Fibroblast of mammary gland (primary cell): ENCODE data around the gene FGF22.

Source experiments
- DNase-seq: peaks from one replicate; pipeline ENCODE4 v3.0.0-alpha.2; 2010; ENCODE audit warnings: low read depth
- H3K4me3 ChIP-seq: 2 replicates; pipeline ENCODE4 v1.5.1; 2011; ENCODE audit warnings: low read depth, mild to moderate bottlenecking, low read length, moderate library complexity; ENCODE audit not compliant: control insufficient read depth
- TF ChIP-seq, protein P1 (sequence below): conservative IDR thresholded peaks from 2 replicates; pipeline ENCODE4 v1.5.1; 2011; ENCODE audit warnings: low read depth, low read length, inconsistent platforms; ENCODE audit not compliant: control insufficient read depth, insufficient read depth

Gene FGF22

DNA sequence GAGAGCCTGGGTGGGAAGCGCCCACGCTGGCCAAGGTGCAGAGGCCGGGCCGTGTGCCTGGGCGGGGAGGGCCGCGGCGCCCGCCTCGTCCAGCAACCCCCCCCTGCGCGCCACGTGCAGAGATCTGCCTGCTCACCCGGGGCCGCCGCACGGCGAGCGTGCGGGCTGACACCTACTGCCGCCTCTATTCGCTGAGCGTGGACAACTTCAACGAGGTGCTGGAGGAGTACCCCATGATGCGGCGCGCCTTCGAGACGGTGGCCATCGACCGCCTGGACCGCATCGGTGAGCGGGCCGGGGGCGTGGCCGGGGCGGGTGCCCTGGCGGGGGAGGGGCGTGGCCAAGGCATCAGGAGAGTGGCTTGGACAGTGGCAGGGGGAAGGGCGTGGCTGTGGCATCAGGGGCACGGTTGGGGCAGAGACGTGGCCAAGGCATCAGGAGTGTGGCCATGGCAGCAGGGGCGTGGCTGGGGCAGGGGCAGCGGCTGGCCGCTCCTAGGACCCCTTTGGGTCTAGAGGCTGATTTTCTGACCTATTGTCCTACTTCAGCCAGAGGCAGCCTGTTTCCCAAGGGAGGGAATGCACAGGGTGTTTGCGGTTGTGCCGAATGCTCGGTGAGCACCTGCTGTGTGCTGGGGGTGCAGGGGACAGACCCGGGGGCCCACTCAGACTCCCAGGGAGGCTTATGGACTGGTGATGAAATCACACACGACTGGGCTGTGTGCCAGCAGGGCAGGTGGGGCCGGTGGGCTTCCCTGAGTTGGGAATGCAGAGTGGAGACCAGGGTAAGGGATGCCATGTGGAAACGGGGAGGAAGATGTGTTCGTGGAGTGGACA lies 25.7 kb upstream of the FGF22 start:
- no peak overlapping the region for H3K4me3 ChIP-seq
- no peak for DNase-seq
- TF ChIP-seq, protein P1, sequence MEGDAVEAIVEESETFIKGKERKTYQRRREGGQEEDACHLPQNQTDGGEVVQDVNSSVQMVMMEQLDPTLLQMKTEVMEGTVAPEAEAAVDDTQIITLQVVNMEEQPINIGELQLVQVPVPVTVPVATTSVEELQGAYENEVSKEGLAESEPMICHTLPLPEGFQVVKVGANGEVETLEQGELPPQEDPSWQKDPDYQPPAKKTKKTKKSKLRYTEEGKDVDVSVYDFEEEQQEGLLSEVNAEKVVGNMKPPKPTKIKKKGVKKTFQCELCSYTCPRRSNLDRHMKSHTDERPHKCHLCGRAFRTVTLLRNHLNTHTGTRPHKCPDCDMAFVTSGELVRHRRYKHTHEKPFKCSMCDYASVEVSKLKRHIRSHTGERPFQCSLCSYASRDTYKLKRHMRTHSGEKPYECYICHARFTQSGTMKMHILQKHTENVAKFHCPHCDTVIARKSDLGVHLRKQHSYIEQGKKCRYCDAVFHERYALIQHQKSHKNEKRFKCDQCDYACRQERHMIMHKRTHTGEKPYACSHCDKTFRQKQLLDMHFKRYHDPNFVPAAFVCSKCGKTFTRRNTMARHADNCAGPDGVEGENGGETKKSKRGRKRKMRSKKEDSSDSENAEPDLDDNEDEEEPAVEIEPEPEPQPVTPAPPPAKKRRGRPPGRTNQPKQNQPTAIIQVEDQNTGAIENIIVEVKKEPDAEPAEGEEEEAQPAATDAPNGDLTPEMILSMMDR, result no peak

- TF ChIP-seq, protein P1, result no peak
- DNase-seq, result peak; percentile 26
Observed at GRCh38 chr19:615619-616018, 24.1 kb upstream of the FGF22 start.

GRCh38 chr19:616062-616700 lies 23.5 kb upstream of the FGF22 start:
- no peak overlapping the region for H3K4me3 ChIP-seq
- TF ChIP-seq, protein P1, result no peak
- no peak for DNase-seq

More at GRCh38 chr19:615619-616018, 24.1 kb upstream of the FGF22 start:
- no peak overlapping the region for H3K4me3 ChIP-seq

GRCh38 chr19:616747-617526 lies 22.7 kb upstream of the FGF22 start:
- H3K4me3 ChIP-seq, result no peak overlapping the region
- TF ChIP-seq, protein P1, result no peak
- DNase-seq, result no peak

GRCh38 chr19:617551-618246 lies 22.0 kb upstream of the FGF22 start:
- DNase-seq, result no peak
- H3K4me3 ChIP-seq, result no peak overlapping the region
- TF ChIP-seq, protein P1, result no peak

DNA sequence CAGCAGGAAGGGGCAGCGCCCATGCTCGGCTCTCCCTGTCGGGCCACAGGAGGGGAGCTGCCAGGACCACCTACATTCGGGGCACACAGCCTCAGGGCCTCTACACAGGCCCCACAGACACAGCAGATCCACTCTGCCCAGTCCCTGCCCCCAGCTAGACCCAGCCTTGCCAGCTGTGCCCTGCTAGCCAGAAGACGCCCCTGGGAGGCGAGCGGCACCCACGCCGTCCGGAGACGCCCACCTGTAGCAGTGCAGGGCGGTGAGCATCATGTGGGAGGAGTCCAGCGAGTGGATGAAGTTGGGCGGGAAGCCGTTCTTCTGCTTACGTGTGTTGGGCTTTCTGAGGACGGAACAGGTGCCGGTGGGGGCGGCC lies 21.4 kb upstream of the FGF22 start:
- TF ChIP-seq, protein P1, result no peak
- no peak for DNase-seq
- H3K4me3 ChIP-seq, result no peak overlapping the region
